ENCODE results near the gene MALL. TPM values are rescaled to one million over a fixed set of nuclear protein-coding genes. Genes with fewer than 3 reads are reported as not detected.

MALL gene
- total and polyA plus RNA-seq, 10 of the 15 experiments (the other 5 are each of a cell fraction or from before 2014, with no cell fraction given): 0.26 TPM; not detected in 9

DNA sequence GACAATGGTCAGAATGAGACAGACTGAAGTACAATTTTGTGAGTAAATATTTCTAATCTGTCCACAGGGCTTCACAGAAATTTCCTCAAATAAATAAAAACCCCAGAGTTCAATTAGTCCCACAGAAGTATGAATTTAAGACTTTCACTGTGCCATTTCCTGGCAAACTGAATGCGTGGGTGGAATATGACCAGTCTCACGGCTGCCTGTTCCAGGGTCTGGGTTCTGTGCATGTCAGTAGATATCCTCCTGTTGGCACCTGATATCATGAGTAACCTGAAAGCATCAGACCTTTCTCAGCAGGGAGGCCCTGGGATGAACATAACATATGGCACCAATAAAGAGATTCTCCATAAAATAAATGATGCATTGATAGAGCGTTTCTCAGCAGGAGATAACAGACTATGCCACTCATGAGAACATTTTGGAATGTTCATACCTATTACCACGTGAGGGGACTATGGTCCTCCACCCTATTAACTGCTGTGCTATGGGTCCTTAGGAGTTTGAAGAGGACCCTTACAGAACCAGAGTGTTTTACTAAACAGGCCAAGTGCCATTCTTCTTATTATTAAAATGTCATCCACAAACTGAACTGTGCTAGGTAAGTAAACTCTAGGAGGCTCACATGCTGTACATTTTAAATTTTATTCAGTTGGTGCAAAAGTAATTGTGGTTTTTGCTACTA, 10.6 kb upstream of the MALL start (continued):
- TF ChIP-seq SUPT20H (IDR thresholded peaks at IDR 0.05; ENCODE audit: borderline replicate concordance, control insufficient read depth, low read depth, low read length) (no peak), CHD1 (IDR thresholded peaks at IDR 0.05; ENCODE audit: low read depth, low read length) (no peak), EZH2 (IDR thresholded peaks at IDR 0.05; ENCODE audit: borderline replicate concordance, control insufficient read depth, low read depth, low read length) (no peak), SPI1 (IDR thresholded peaks at IDR 0.05; ENCODE audit: borderline replicate concordance, insufficient read depth, low read depth, low read length) (no peak), ATF2 (IDR thresholded peaks at IDR 0.05; ENCODE audit: low read length) (no peak), GABPA (IDR thresholded peaks at IDR 0.05; ENCODE audit: low read depth) (no peak), RB1 (IDR thresholded peaks at IDR 0.05; ENCODE audit: borderline replicate concordance) (no peak)
- TF ChIP-seq, protein P1, sequence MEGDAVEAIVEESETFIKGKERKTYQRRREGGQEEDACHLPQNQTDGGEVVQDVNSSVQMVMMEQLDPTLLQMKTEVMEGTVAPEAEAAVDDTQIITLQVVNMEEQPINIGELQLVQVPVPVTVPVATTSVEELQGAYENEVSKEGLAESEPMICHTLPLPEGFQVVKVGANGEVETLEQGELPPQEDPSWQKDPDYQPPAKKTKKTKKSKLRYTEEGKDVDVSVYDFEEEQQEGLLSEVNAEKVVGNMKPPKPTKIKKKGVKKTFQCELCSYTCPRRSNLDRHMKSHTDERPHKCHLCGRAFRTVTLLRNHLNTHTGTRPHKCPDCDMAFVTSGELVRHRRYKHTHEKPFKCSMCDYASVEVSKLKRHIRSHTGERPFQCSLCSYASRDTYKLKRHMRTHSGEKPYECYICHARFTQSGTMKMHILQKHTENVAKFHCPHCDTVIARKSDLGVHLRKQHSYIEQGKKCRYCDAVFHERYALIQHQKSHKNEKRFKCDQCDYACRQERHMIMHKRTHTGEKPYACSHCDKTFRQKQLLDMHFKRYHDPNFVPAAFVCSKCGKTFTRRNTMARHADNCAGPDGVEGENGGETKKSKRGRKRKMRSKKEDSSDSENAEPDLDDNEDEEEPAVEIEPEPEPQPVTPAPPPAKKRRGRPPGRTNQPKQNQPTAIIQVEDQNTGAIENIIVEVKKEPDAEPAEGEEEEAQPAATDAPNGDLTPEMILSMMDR (IDR thresholded peaks at IDR 0.05 in 2 of 3, conservative IDR thresholded peaks at IDR 0.05 in 1 of 3; ENCODE audit: control insufficient read depth in 2 of 3, extremely low read depth in 1 of 3, insufficient read depth in 1 of 3, low read depth in 3 of 3, low read length in 3 of 3): no peak
